SK-N-SH (cell line): ENCODE measurements around the gene TP53I11. TPM values are rescaled to one million over a fixed set of nuclear protein-coding genes. Genes with fewer than 3 reads are reported as not detected.

Experiments
- CTCF ChIA-PET: fragments of 300-600, 350-600 bp; formaldehyde crosslinking; extraction: SDS; loops from one replicate; lab custom pipeline; 2021; lab: Yijun Ruan, JAX
- POLR2A ChIA-PET: fragments of 350-600 bp; sonication (Branson Sonifier 250); formaldehyde crosslinking; extraction: SDS; loops from one replicate; lab custom pipeline; 2020; ENCODE audit warnings: antibody characterized with exemption, inconsistent platforms; lab: Yijun Ruan, JAX
- DNase-seq: peaks from one replicate; pipeline ENCODE4 v3.0.0; 2012
- H2AFZ ChIP-seq: fragments of 200-600 bp; sonication (generic); 2 replicates; pipeline ENCODE4 v1.8.1; 2016; ENCODE audit warnings: antibody characterized with exemption, mild to moderate bottlenecking, low read depth
- H3F3A ChIP-seq: fragments of 200-600 bp; sonication (generic); replicated peaks from 2 replicates; pipeline ENCODE3; 2016; ENCODE audit warnings: antibody characterized with exemption, mild to moderate bottlenecking; ENCODE audit not compliant: insufficient read depth
- H3K27ac ChIP-seq, 2 experiments: fragments of 200-500 bp in 1 of 2; fragments of 200-600 bp in 1 of 2; sonication (Bioruptor generic) in 1 of 2; sonication (generic), shearing (Covaris generic) in 1 of 2; 2 replicates each; pipeline versions ENCODE4 v1.5.1 to v1.6.1; 2014 to 2016; ENCODE audit warnings: low read depth in 2 of 2, inconsistent platforms in 1 of 2, low read length in 1 of 2, mild to moderate bottlenecking in 1 of 2, mixed read lengths in 1 of 2
- H3K27me3 ChIP-seq: fragments of 200-600 bp; sonication (generic), shearing (Covaris generic); 2 replicates; pipeline ENCODE4 v1.6.1; 2016; ENCODE audit warnings: mixed run types; ENCODE audit not compliant: insufficient read depth
- H3K36me3 ChIP-seq, 2 experiments: fragments of 200-500 bp in 1 of 2; fragments of 200-600 bp in 1 of 2; sonication (Bioruptor generic) in 1 of 2; sonication (generic) in 1 of 2; replicated peaks in 1 of 2; 2 replicates each; pipeline versions ENCODE3 to v1.5.1; 2014 to 2016; ENCODE audit warnings: low read length in 1 of 2, mild to moderate bottlenecking in 1 of 2; ENCODE audit not compliant: insufficient read depth in 2 of 2, control insufficient read depth in 1 of 2
- H3K4me1 ChIP-seq, 2 experiments: fragments of 200-500 bp in 1 of 2; fragments of 200-600 bp in 1 of 2; sonication (Bioruptor generic) in 1 of 2; sonication (generic), shearing (Covaris generic) in 1 of 2; 2 replicates each; pipeline versions ENCODE4 v1.5.1 to v1.6.1; 2014 to 2016; ENCODE audit warnings: low read depth in 1 of 2, low read length in 1 of 2, mixed run types in 1 of 2; ENCODE audit not compliant: insufficient read depth in 2 of 2, control insufficient read depth in 1 of 2
- H3K4me2 ChIP-seq: fragments of 200-600 bp; sonication (generic), shearing (Covaris generic); 2 replicates; pipeline ENCODE4 v1.6.1; 2017; ENCODE audit warnings: mixed run types
- H3K4me3 ChIP-seq, 2 experiments: fragments of 200-500 bp in 1 of 2; fragments of 200-600 bp in 1 of 2; sonication (Bioruptor generic) in 1 of 2; sonication (generic), shearing (Covaris generic) in 1 of 2; 2 replicates each; pipeline versions ENCODE4 v1.5.1 to v1.8.1; 2014 to 2016; ENCODE audit warnings: low read depth in 2 of 2, inconsistent platforms in 1 of 2, low read length in 1 of 2, mild to moderate bottlenecking in 1 of 2, mixed read lengths in 1 of 2, moderate library complexity in 1 of 2
- H3K79me2 ChIP-seq: fragments of 200-600 bp; sonication (generic); 2 replicates; pipeline ENCODE4 v1.8.1; 2017; ENCODE audit warnings: mild to moderate bottlenecking; ENCODE audit not compliant: insufficient read depth
- H3K9ac ChIP-seq: fragments of 200-600 bp; sonication (generic); 2 replicates; pipeline ENCODE4 v1.6.1; 2017; ENCODE audit warnings: mixed run types
- H3K9me2 ChIP-seq: fragments of 200-600 bp; sonication (generic); 2 replicates; pipeline ENCODE4 v1.6.1; 2017; ENCODE audit warnings: mixed run types
- H3K9me3 ChIP-seq: fragments of 200-600 bp; sonication (generic); 2 replicates; pipeline ENCODE4 v1.6.1; 2017; ENCODE audit warnings: mixed run types, mild to moderate bottlenecking, moderate library complexity
- H4K20me1 ChIP-seq: fragments of 200-600 bp; sonication (generic); 2 replicates; pipeline ENCODE4 v1.6.1; 2017; ENCODE audit warnings: mild to moderate bottlenecking, mixed run types; ENCODE audit not compliant: insufficient read depth
- CTCF ChIP-seq: fragments of 200-600 bp; sonication (generic); IDR thresholded peaks from 2 replicates; pipeline ENCODE4 v1.6.1; 2017; ENCODE audit warnings: antibody characterized with exemption, mild to moderate bottlenecking, moderate library complexity
- ELF1 ChIP-seq: IDR thresholded peaks from 2 replicates; pipeline ENCODE4 v1.4.0; 2012
- EZH2phosphoT487 ChIP-seq: fragments of 200-600 bp; sonication (generic); IDR thresholded peaks from 2 replicates; pipeline ENCODE4 v1.6.1; 2017; ENCODE audit warnings: low read depth, mixed run types, mild to moderate bottlenecking, antibody characterized with exemption, moderate library complexity, borderline replicate concordance
- FOSL2 ChIP-seq: IDR thresholded peaks from 2 replicates; pipeline ENCODE4 v1.4.0; 2012; ENCODE audit warnings: low read depth, mild to moderate bottlenecking, moderate library complexity, borderline replicate concordance
- FOXJ3 ChIP-seq: sonication (generic); formaldehyde crosslinking; IDR thresholded peaks from 2 replicates; pipeline ENCODE4 v1.5.1; 2020; ENCODE audit warnings: mild to moderate bottlenecking, missing genetic modification reagents
- FOXM1 ChIP-seq: IDR thresholded peaks from 2 replicates; pipeline ENCODE4 v1.4.0; 2012; ENCODE audit warnings: low read depth, mild to moderate bottlenecking
- GATA2 ChIP-seq: sonication (generic); formaldehyde crosslinking; IDR thresholded peaks from 2 replicates; pipeline ENCODE4 v1.5.0; 2020; ENCODE audit warnings: mild to moderate bottlenecking, missing genetic modification reagents
- JUND ChIP-seq: IDR thresholded peaks from 2 replicates; pipeline ENCODE4 v1.4.0; 2012
- MEF2A ChIP-seq: IDR thresholded peaks from 2 replicates; pipeline ENCODE4 v1.4.0; 2012; ENCODE audit warnings: low read depth, borderline replicate concordance
- NFIC ChIP-seq: IDR thresholded peaks from 2 replicates; pipeline ENCODE4 v1.4.0; 2012; ENCODE audit warnings: borderline replicate concordance
- POLR2AphosphoS5 ChIP-seq: IDR thresholded peaks from 2 replicates; pipeline ENCODE4 v1.6.1; 2012; ENCODE audit warnings: low read depth, low read length
- RAD21 ChIP-seq: IDR thresholded peaks from 2 replicates; pipeline ENCODE4 v1.6.1; 2012; ENCODE audit warnings: mild to moderate bottlenecking, low read length
- REST ChIP-seq: IDR thresholded peaks from 2 replicates; pipeline ENCODE4 v1.6.1; 2012; ENCODE audit warnings: mild to moderate bottlenecking, low read depth, low read length, moderate library complexity
- RFX5 ChIP-seq: IDR thresholded peaks from 2 replicates; pipeline ENCODE4 v1.6.1; 2012; ENCODE audit warnings: mild to moderate bottlenecking, improper control_type of control experiment, low read length
- RXRA ChIP-seq: IDR thresholded peaks from 2 replicates; pipeline ENCODE4 v1.4.0; 2012; ENCODE audit warnings: low read depth, mild to moderate bottlenecking, borderline replicate concordance
- SIN3A ChIP-seq: IDR thresholded peaks from 2 replicates; pipeline ENCODE4 v1.6.1; 2012; ENCODE audit warnings: low read depth, mild to moderate bottlenecking, low read length, moderate library complexity, borderline replicate concordance
- TAF1 ChIP-seq: IDR thresholded peaks from 2 replicates; pipeline ENCODE4 v1.6.1; 2012; ENCODE audit warnings: low read depth, mild to moderate bottlenecking, low read length, moderate library complexity, borderline replicate concordance
- TCF12 ChIP-seq: IDR thresholded peaks from 2 replicates; pipeline ENCODE4 v1.4.0; 2012
- ZBTB33 ChIP-seq: IDR thresholded peaks from 2 replicates; pipeline ENCODE4 v1.4.0; 2012; ENCODE audit warnings: low read depth, borderline replicate concordance
- WGBS: methylation state at CpG from one replicate; pipeline ENCODE4 v1.1.6; 2017; ENCODE audit warnings: low lambda C conversion rate; 5-methylcytosine and 5-hydroxymethylcytosine counted together
- polyA plus RNA-seq, 3 experiments: library from polyadenylated mRNA; depleted of rRNA; stranded (reverse); fragments of >200 nt; gene quantifications; 2 replicates each; pipeline ENCODE4 v1.2.3, GENCODE V29; 2012

The TP53I11 gene
- polyA plus RNA-seq, 1 of the 3 experiments (the other 2 are of a cell fraction), result 6.6 TPM

GRCh38 chr11:44934110-44934509 is 16.6 kb downstream of the TP53I11 start:
- peaks cover 10% of the 10 kb centered on the region; the same call in 1 of the 2 replicates for H4K20me1 ChIP-seq
- no peaks in the 10 kb centered on the region for H3K79me2 ChIP-seq
- H3K4me1 ChIP-seq, result peaks cover 0 to 6% of the 10 kb centered on the region in 2 experiments; a peak in 1 of 4 replicates
- H3F3A ChIP-seq, result no peaks in the 10 kb centered on the region
- no peak overlapping the region for H3K4me3 ChIP-seq
- ChIA-PET POLR2A (interaction anchor here (0.5 kb wide), 1 partner anchor 498 kb away, joined by 4 read pairs; no protein-coding TSS in a partner anchor), CTCF (interaction anchor here (0.5 to 24.2 kb wide), 5 partner anchors 6 to 317 kb away, joined by 3 to 1245 read pairs (median 3); no protein-coding TSS in a partner anchor)
- DNase-seq, result no peak
- TF ChIP-seq CTCF (no peak), FOXJ3 (CRISPR knock-in tag) (no peak), MEF2A (no peak), TAF1 (no peak), SIN3A (no peak), FOXM1 (no peak), RXRA (no peak), GATA2 (CRISPR knock-in tag) (no peak), TCF12 (no peak), POLR2AphosphoS5 (no peak), RFX5 (no peak), REST (no peak)
- H2AFZ ChIP-seq, result no peak overlapping the region
- no peaks in the 10 kb centered on the region for H3K9me3 ChIP-seq
- 100% methylated on average over 2 of the region's 2 CpGs for WGBS
- H3K36me3 ChIP-seq, result no peaks in the 10 kb centered on the region
- H3K4me2 ChIP-seq, result no peak overlapping the region
- H3K27ac ChIP-seq, result no peak overlapping the region
- H3K9ac ChIP-seq, result no peak overlapping the region
- no peaks in the 10 kb centered on the region for H3K27me3 ChIP-seq
- no peaks in the 10 kb centered on the region for H3K9me2 ChIP-seq

GRCh38 chr11:44931466-44931865 is 19.2 kb downstream of the TP53I11 start:
- no peaks in the 10 kb centered on the region for H3K36me3 ChIP-seq
- no peaks in the 10 kb centered on the region for H3K79me2 ChIP-seq
- H2AFZ ChIP-seq, result no peak overlapping the region
- H3F3A ChIP-seq, result no peaks in the 10 kb centered on the region
- DNase-seq, result no peak
- H3K27me3 ChIP-seq, result no peaks in the 10 kb centered on the region
- peaks cover 0 to 8% of the 10 kb centered on the region in 2 experiments; a peak in 1 of 4 replicates for H3K4me1 ChIP-seq
- no peaks in the 10 kb centered on the region for H3K9me2 ChIP-seq
- CTCF ChIA-PET, result interaction anchor here (0.7 to 24.2 kb wide), 10 partner anchors 12 to 409 kb away, joined by 3 to 1245 read pairs (median 3); no protein-coding TSS in a partner anchor
- POLR2A ChIA-PET, result interaction anchor here (1.5 kb wide), 1 partner anchor 174 kb away, joined by 3 read pairs; no protein-coding TSS in a partner anchor
- H3K9ac ChIP-seq, result no peak overlapping the region
- H3K27ac ChIP-seq, result no peak overlapping the region
- H4K20me1 ChIP-seq, result no peaks in the 10 kb centered on the region
- H3K4me2 ChIP-seq, result no peak overlapping the region
- H3K4me3 ChIP-seq, result no peak overlapping the region
- H3K9me3 ChIP-seq, result no peaks in the 10 kb centered on the region
- WGBS, result 93% methylated on average over 2 of the region's 3 CpGs
- TF ChIP-seq TAF1 (no peak), NFIC (no peak), ELF1 (no peak), TCF12 (no peak), RAD21 (no peak), JUND (no peak), FOXM1 (no peak), FOSL2 (no peak), EZH2phosphoT487 (no peak), ZBTB33 (no peak), RXRA (no peak)
